Measurements from ENCODE around the gene PILRB.

- no peak for TF ChIP-seq POLR2AphosphoS5 (IDR thresholded peaks at IDR 0.05; ENCODE audit: low read depth, low read length)
- no peak for TF ChIP-seq POLR2A (IDR thresholded peaks at IDR 0.05; ENCODE audit: low read depth, low read length)
- TF ChIP-seq PAX5 (IDR thresholded peaks at IDR 0.05; ENCODE audit: insufficient read depth, low read length, severe bottlenecking): no peak
These were observed 32.5 kb downstream of the PILRB start for GRCh38 chr7:100390286-100391009.
